Mesenteric fat pad (tissue), 1 donor: ENCODE measurements around the gene ZSCAN5A. TPM values are rescaled to one million over a fixed set of nuclear protein-coding genes. Genes with fewer than 3 reads are reported as not detected.
"Not testable (repeated sequence)": the region's sequence is repeated elsewhere in the genome, so short reads cannot be mapped to it uniquely, and the experiment has no call there.

Experiments
- DNase-seq: peaks from one replicate; pipeline ENCODE4 v3.0.0-alpha.2; 2020; ENCODE audit warnings: low spot score
- total RNA-seq: library from RNA; stranded (reverse); fragmentation: NEBNext Ultra II Directional; extraction: Animal tissue kit (Norgen Biotek cat#: 25700); gene quantifications from one replicate; pipeline ENCODE4 v1.2.1, GENCODE V29; 2021
- donor health status: DM: yes; HTN: yes; CAD: no.

Gene ZSCAN5A
- total RNA-seq, 1 donor from 2014 or later = 12.9 TPM

- no peak for DNase-seq
Measured at GRCh38 chr19:56273563-56274117, 41.0 kb downstream of the ZSCAN5A start.

- DNase-seq = no peak
Measured at GRCh38 chr19:56272161-56272798, 42.4 kb downstream of the ZSCAN5A start, which contains the start of gene EDDM13. TSS of gene EDDM13 (plus strand) at chr19:56272748. CDS start at chr19:56272835, 87 bp downstream.

- no peak for DNase-seq
Measured at GRCh38 chr19:56271151-56271550, 43.5 kb downstream of the ZSCAN5A start.

GRCh38 chr19:56270676-56271075, 44.0 kb downstream of the ZSCAN5A start:
- DNase-seq = no peak

GRCh38 chr19:56269348-56269747, 45.3 kb downstream of the ZSCAN5A start:
- no peak for DNase-seq

GRCh38 chr19:56266051-56266450, 48.6 kb downstream of the ZSCAN5A start:
- no peak for DNase-seq

GRCh38 chr19:56263319-56263718, 51.3 kb downstream of the ZSCAN5A start:
- DNase-seq = no peak

- DNase-seq = not testable (repeated sequence)
Measured at GRCh38 chr19:56261932-56262331, 52.7 kb downstream of the ZSCAN5A start.

- DNase-seq = no peak
Measured at GRCh38 chr19:56261145-56261544, 53.5 kb downstream of the ZSCAN5A start.

- no peak for DNase-seq
Measured at GRCh38 chr19:56258272-56258671, 56.4 kb downstream of the ZSCAN5A start.

- no peak for DNase-seq
Measured at GRCh38 chr19:56253737-56254136, 60.9 kb downstream of the ZSCAN5A start.

GRCh38 chr19:56252699-56253422, 61.8 kb downstream of the ZSCAN5A start:
- DNase-seq = no peak

GRCh38 chr19:56248736-56249338, 65.8 kb downstream of the ZSCAN5A start:
- DNase-seq = not testable (repeated sequence)

GRCh38 chr19:56245764-56246163, 68.9 kb downstream of the ZSCAN5A start:
- DNase-seq = not testable (repeated sequence)

GRCh38 chr19:56245121-56245740, 69.4 kb downstream of the ZSCAN5A start:
- DNase-seq = no peak

- peak; percentile 69 for DNase-seq
Measured at GRCh38 chr19:56223481-56223880, 91.2 kb downstream of the ZSCAN5A start.

GRCh38 chr19:56222901-56223300, 91.7 kb downstream of the ZSCAN5A start:
- peak; percentile 49 for DNase-seq

GRCh38 chr19:56221851-56222250, 92.8 kb downstream of the ZSCAN5A start:
- DNase-seq = peak; percentile 82

- not testable (repeated sequence) for DNase-seq
Measured at GRCh38 chr19:56221442-56221841, 93.2 kb downstream of the ZSCAN5A start.

- DNase-seq = peak; percentile 33
Measured at GRCh38 chr19:56218961-56219360, 95.7 kb downstream of the ZSCAN5A start.
